Measurements from ENCODE around the gene NELFCD. TPM values are rescaled to one million over a fixed set of nuclear protein-coding genes. Genes with fewer than 3 reads are reported as not detected.
A peak's percentile ranks its signal among the peaks of the same experiment; 100 is the strongest.

NELFCD gene
- total and polyA plus RNA-seq, 9 of the 15 experiments (the other 6 are each of a cell fraction or from before 2014, with no cell fraction given), result 11.7 to 163 (median 96.5) TPM

- TF ChIP-seq SMAD3 (CRISPR knock-in tag; conservative IDR thresholded peaks at IDR 0.05), result 0 out of 2 replicates have a peak, but pooled peaks have one; percentile 46
- TF ChIP-seq ASH1L (IDR thresholded peaks at IDR 0.05; ENCODE audit: borderline replicate concordance, low read depth, partially characterized antibody), result no peak
- TF ChIP-seq ZNF76 (CRISPR knock-in tag; IDR thresholded peaks at IDR 0.05; ENCODE audit: borderline replicate concordance), result no peak
- TF ChIP-seq JUND (IDR thresholded peaks at IDR 0.05; ENCODE audit: borderline replicate concordance, low read depth, low read length), result peak; percentile 92
- TF ChIP-seq JUND (tag; IDR thresholded peaks at IDR 0.05; ENCODE audit: borderline replicate concordance, low read depth, low read length), result peak; percentile 91; the same call in 2 of the 3 replicates
- no peak for TF ChIP-seq ZNF217 (CRISPR knock-in tag; IDR thresholded peaks at IDR 0.05)
- TF ChIP-seq HDGF (IDR thresholded peaks at IDR 0.05), result no peak
- no peak for TF ChIP-seq SAP30 (IDR thresholded peaks at IDR 0.05; ENCODE audit: borderline replicate concordance, insufficient read depth, low read depth, low read length, poor library complexity, severe bottlenecking)
- TF ChIP-seq CHD4 (IDR thresholded peaks at IDR 0.05; ENCODE audit: insufficient read depth, insufficient replicate concordance, low read depth, low read length, poor library complexity, severe bottlenecking), result no peak
- TF ChIP-seq ZNF583 (CRISPR knock-in tag; IDR thresholded peaks at IDR 0.05), result no peak
- TF ChIP-seq CLOCK (CRISPR knock-in tag; IDR thresholded peaks at IDR 0.05; ENCODE audit: borderline replicate concordance), result no peak
- TF ChIP-seq ESRRA (IDR thresholded peaks at IDR 0.05; ENCODE audit: borderline replicate concordance, low read depth), result no peak
- no peak; the same call in 1 of the 2 replicates for TF ChIP-seq LARP7 (IDR thresholded peaks at IDR 0.05)
- no peak for TF ChIP-seq ZNF121 (CRISPR knock-in tag; conservative IDR thresholded peaks at IDR 0.05)
- TF ChIP-seq FIP1L1 (IDR thresholded peaks at IDR 0.05; ENCODE audit: low read depth, low read length, poor library complexity, severe bottlenecking), result no peak
- no peak for TF ChIP-seq NR3C1 (CRISPR knock-in tag; IDR thresholded peaks at IDR 0.05)
- TF ChIP-seq BRF1 (IDR thresholded peaks at IDR 0.05; ENCODE audit: borderline replicate concordance, extremely low read depth, insufficient read length), result no peak
- no peak for TF ChIP-seq ZHX1 (conservative IDR thresholded peaks at IDR 0.05; ENCODE audit: low read length)
- no peak; the same call in 1 of the 2 replicates for TF ChIP-seq ZFP1 (CRISPR knock-in tag; IDR thresholded peaks at IDR 0.05)
- no peak for TF ChIP-seq E2F6 (IDR thresholded peaks at IDR 0.05; ENCODE audit: borderline replicate concordance in 1 of 2, extremely low read depth in 1 of 2, insufficient read depth in 1 of 2, insufficient read length in 1 of 2, low read depth in 1 of 2, low read length in 1 of 2, poor library complexity in 1 of 2, severe bottlenecking in 1 of 2)
Measured at GRCh38 chr20:59020938-59021551, 40.0 kb downstream of the NELFCD start (continued).
